Activated CD4-positive, CD25-positive, alpha-beta regulatory T cell treated with anti-CD3 and anti-CD28 coated beads, Interleukin-2, amount 50 U/mL, for 72 hours (primary cell): Measurements from ENCODE around the gene SLC43A3.
"Not testable (repeated sequence)": the region's sequence is repeated elsewhere in the genome, so short reads cannot be mapped to it uniquely, and the experiment has no call there.

Experiments
- DNase-seq: peaks from one replicate; pipeline ENCODE4 v3.0.0; 2021

SLC43A3 gene

GRCh38 chr11:57459164-57460021 is 32.5 kb upstream of the SLC43A3 start:
- DNase-seq = peak; percentile 43

GRCh38 chr11:57458410-57459163 is 31.7 kb upstream of the SLC43A3 start:
- DNase-seq = peak; percentile 63

GRCh38 chr11:57458060-57458409 is 31.1 kb upstream of the SLC43A3 start:
- DNase-seq = no peak

- DNase-seq = no peak
Observed at GRCh38 chr11:57457643-57458023, 30.7 kb upstream of the SLC43A3 start.

- DNase-seq = peak; percentile 80
Observed at GRCh38 chr11:57456960-57457642, 30.2 kb upstream of the SLC43A3 start.

GRCh38 chr11:57453543-57454177 is 26.7 kb upstream of the SLC43A3 start:
- no peak for DNase-seq

- no peak for DNase-seq
Observed at GRCh38 chr11:57446055-57446454, 19.1 kb upstream of the SLC43A3 start.

- not testable (repeated sequence) for DNase-seq
Observed at GRCh38 chr11:57445122-57445394, 18.1 kb upstream of the SLC43A3 start.

GRCh38 chr11:57444362-57445121 is 17.6 kb upstream of the SLC43A3 start:
- no peak for DNase-seq

- no peak for DNase-seq
Observed at GRCh38 chr11:57440744-57441414, 14.0 kb upstream of the SLC43A3 start.

GRCh38 chr11:57439786-57440185 is 12.9 kb upstream of the SLC43A3 start:
- DNase-seq = no peak

- DNase-seq = no peak
Observed at GRCh38 chr11:57438345-57439285, 11.7 kb upstream of the SLC43A3 start.

- no peak for DNase-seq
Observed at GRCh38 chr11:57436031-57436430, 9.1 kb upstream of the SLC43A3 start.

- no peak for DNase-seq
Observed at GRCh38 chr11:57434640-57435546, 8.0 kb upstream of the SLC43A3 start.

GRCh38 chr11:57432714-57433163 is 5.8 kb upstream of the SLC43A3 start:
- no peak for DNase-seq

- DNase-seq = no peak
Observed at GRCh38 chr11:57432149-57432561, 5.2 kb upstream of the SLC43A3 start.

GRCh38 chr11:57430952-57431351 is 4.0 kb upstream of the SLC43A3 start:
- DNase-seq = no peak

GRCh38 chr11:57429946-57430345 is 3.0 kb upstream of the SLC43A3 start:
- no peak for DNase-seq

- DNase-seq = no peak
Observed at GRCh38 chr11:57428643-57429042, 1.7 kb upstream of the SLC43A3 start.

- DNase-seq = no peak
Observed at GRCh38 chr11:57427727-57428082, 784 bp upstream of the SLC43A3 start.
